Mammary epithelial cell (primary cell): ENCODE results near the gene DPF3.

Experiments used
- CTCF ChIP-seq, 2 donors: IDR thresholded peaks in 1 of 2; conservative IDR thresholded peaks in 1 of 2; 2 replicates each; pipeline ENCODE4 v1.5.1; 2011 to 2012; ENCODE audit warnings: inconsistent platforms in 2 of 2, low read length in 2 of 2, mild to moderate bottlenecking in 2 of 2, control low read depth in 1 of 2, low read depth in 1 of 2; ENCODE audit not compliant: insufficient read depth in 1 of 2; ENCODE audit errors: extremely low read depth in 1 of 2
- EZH2 ChIP-seq: IDR thresholded peaks from 2 replicates; pipeline ENCODE4 v1.6.1; 2012; ENCODE audit warnings: low read length, inconsistent platforms, borderline replicate concordance

GRCh38 chr14:72903716-72904115 lies 9.8 kb upstream of the DPF3 start:
- TF ChIP-seq CTCF (conservative IDR thresholded peaks at IDR 0.05 in 1 of 2, IDR thresholded peaks at IDR 0.05 in 1 of 2; ENCODE audit: extremely low read depth in 1 of 2, insufficient read depth in 1 of 2, low read depth in 1 of 2, low read length in 2 of 2): no peak
- TF ChIP-seq EZH2: no peak
